ENCODE data around the gene SAMD4B. TPM values are rescaled to one million over a fixed set of nuclear protein-coding genes. Genes with fewer than 3 reads are reported as not detected.
A peak's percentile ranks its signal among the peaks of the same experiment; 100 is the strongest.

SAMD4B gene
- total and polyA plus RNA-seq, 2 experiments from 2014 or later = 54.8 to 61.0 TPM

DNA sequence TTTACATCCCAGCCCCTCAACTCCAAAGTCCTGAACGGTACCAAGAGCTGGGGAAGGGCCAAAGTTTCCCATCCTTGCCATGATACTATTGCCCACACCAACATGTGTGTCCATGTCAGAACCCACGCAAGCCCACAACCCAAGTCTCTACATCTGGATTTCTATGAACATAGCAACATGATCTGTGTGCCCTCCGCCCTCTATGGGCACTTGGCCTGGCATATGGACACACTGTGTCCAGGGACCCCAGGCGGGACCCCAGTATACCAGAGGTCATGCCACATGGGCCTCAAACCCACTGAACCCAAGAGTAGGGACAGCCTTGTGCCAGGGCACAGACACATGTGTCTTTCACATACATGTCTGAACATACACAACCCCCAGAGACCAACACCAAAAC is 23.5 kb upstream of the SAMD4B start:
- DNase-seq (ENCODE audit: low spot score) = no peak
- Histone ChIP-seq H3K4me3 (no peak overlapping the region), H3K4me1 (ENCODE audit: insufficient read depth) (peaks cover 4% of the 10 kb centered on the region), H3K27me3 (no peaks in the 10 kb centered on the region), H4K20me1 (ENCODE audit: insufficient read depth, poor library complexity, severe bottlenecking) (no peaks in the 10 kb centered on the region), H3K9me3 (ENCODE audit: low read depth) (no peaks in the 10 kb centered on the region), H3K36me3 (replicated peaks; ENCODE audit: insufficient read depth, low read depth) (no peaks in the 10 kb centered on the region), H3K4me2 (no peak overlapping the region), H3K27ac (no peak overlapping the region), H3K79me2 (no peaks in the 10 kb centered on the region), H2AFZ (no peak overlapping the region), H3K9me2 (replicated peaks; ENCODE audit: insufficient read depth) (no peaks in the 10 kb centered on the region)
- no peak for TF ChIP-seq EZH2phosphoT487 (IDR thresholded peaks at IDR 0.05; ENCODE audit: low read depth, severe bottlenecking, unreplicated experiment)
- TF ChIP-seq EZH2 (IDR thresholded peaks at IDR 0.05; ENCODE audit: borderline replicate concordance) = no peak
- TF ChIP-seq, protein P1, sequence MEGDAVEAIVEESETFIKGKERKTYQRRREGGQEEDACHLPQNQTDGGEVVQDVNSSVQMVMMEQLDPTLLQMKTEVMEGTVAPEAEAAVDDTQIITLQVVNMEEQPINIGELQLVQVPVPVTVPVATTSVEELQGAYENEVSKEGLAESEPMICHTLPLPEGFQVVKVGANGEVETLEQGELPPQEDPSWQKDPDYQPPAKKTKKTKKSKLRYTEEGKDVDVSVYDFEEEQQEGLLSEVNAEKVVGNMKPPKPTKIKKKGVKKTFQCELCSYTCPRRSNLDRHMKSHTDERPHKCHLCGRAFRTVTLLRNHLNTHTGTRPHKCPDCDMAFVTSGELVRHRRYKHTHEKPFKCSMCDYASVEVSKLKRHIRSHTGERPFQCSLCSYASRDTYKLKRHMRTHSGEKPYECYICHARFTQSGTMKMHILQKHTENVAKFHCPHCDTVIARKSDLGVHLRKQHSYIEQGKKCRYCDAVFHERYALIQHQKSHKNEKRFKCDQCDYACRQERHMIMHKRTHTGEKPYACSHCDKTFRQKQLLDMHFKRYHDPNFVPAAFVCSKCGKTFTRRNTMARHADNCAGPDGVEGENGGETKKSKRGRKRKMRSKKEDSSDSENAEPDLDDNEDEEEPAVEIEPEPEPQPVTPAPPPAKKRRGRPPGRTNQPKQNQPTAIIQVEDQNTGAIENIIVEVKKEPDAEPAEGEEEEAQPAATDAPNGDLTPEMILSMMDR (IDR thresholded peaks at IDR 0.05; ENCODE audit: poor library complexity) = no peak
- 93% methylated on average over 4 of the region's 4 CpGs for WGBS (ENCODE audit: low lambda C conversion rate, missing lambda C conversion rate)

DNA sequence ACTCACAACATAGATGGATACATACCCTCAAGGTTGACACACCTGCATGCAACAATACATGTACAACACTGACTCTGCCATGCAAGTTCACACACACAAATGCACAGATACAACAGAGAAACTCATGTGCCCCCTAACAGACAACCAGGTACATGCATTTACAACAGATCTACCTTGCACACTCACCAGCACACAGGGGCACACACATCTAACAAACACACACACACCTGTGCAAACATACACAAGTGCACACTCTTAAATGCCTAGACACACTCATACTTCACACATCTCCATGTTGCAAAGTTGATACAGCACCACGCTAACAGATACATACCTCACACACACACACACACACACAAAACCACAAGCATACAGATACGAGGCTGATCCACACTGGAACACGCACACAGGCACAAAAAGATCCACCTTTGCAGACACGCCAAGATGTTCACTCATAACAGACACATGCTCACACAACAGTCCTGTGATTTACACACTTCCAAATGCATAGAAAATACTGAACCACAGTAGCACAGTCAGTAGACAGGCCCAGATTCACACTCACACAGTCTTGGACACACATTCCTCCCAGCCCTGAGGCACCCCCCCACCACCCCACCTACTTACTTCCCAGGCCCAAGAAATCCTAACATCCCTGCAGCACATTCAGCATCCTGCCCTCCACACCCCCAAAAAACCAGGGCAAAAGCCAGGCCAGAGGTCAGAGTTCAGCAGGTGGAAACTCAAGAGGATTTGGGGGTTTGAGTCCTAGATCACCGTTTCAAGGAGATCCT is 22.9 kb upstream of the SAMD4B start:
- no peak for DNase-seq (ENCODE audit: low spot score)
- Histone ChIP-seq H4K20me1 (ENCODE audit: insufficient read depth, poor library complexity, severe bottlenecking) (no peaks in the 10 kb centered on the region), H3K9me3 (ENCODE audit: low read depth) (no peaks in the 10 kb centered on the region), H3K27ac (no peak overlapping the region), H3K79me2 (no peaks in the 10 kb centered on the region), H3K9me2 (replicated peaks; ENCODE audit: insufficient read depth) (no peaks in the 10 kb centered on the region), H2AFZ (no peak overlapping the region), H3K36me3 (replicated peaks; ENCODE audit: insufficient read depth, low read depth) (no peaks in the 10 kb centered on the region), H3K4me2 (peak overlapping the region; percentile 99), H3K4me3 (no peak overlapping the region), H3K4me1 (ENCODE audit: insufficient read depth) (peaks cover 4% of the 10 kb centered on the region), H3K27me3 (no peaks in the 10 kb centered on the region)
- TF ChIP-seq EZH2 (IDR thresholded peaks at IDR 0.05; ENCODE audit: borderline replicate concordance) = no peak
- TF ChIP-seq EZH2phosphoT487 (IDR thresholded peaks at IDR 0.05; ENCODE audit: low read depth, severe bottlenecking, unreplicated experiment) = no peak
- TF ChIP-seq, protein P1 (IDR thresholded peaks at IDR 0.05; ENCODE audit: poor library complexity) = no peak
- WGBS (ENCODE audit: low lambda C conversion rate, missing lambda C conversion rate) = 86% methylated on average over 5 of the region's 5 CpGs

DNA sequence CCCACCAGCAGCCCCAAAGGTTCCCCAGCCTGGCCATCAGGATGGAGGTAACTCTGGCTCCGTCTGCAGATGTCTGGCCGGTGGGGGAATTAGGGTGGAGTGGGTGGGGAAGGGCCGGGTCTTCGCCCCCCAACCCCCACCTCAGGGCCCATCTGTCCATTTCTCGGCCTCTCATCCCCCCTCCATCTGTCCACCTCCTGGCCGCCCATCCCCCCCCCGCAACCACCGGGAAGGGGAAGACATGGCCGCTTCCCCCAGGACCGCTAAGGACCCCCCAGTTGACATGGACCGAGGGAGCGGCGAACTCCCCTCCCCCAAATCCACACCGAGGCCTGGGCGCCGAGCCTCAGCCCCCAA is 22.4 kb upstream of the SAMD4B start:
- peaks cover 4% of the 10 kb centered on the region for H3K4me1 ChIP-seq (ENCODE audit: insufficient read depth)
- no peaks in the 10 kb centered on the region for H4K20me1 ChIP-seq (ENCODE audit: insufficient read depth, poor library complexity, severe bottlenecking)
- H3K9me3 ChIP-seq (ENCODE audit: low read depth) = no peaks in the 10 kb centered on the region
- H3K4me2 ChIP-seq = peak overlapping the region; percentile 99
- no peaks in the 10 kb centered on the region for H3K36me3 ChIP-seq (replicated peaks; ENCODE audit: insufficient read depth, low read depth)
- WGBS (ENCODE audit: low lambda C conversion rate, missing lambda C conversion rate) = 20% methylated on average over 2 of the region's 16 CpGs
- H3K9me2 ChIP-seq (replicated peaks; ENCODE audit: insufficient read depth) = no peaks in the 10 kb centered on the region
- no peak for DNase-seq (ENCODE audit: low spot score)
- peak overlapping the region; percentile 78 for H2AFZ ChIP-seq
- no peaks in the 10 kb centered on the region for H3K79me2 ChIP-seq
- peak overlapping the region; percentile 52 for H3K4me3 ChIP-seq
- H3K27me3 ChIP-seq = no peaks in the 10 kb centered on the region
- no peak overlapping the region for H3K27ac ChIP-seq
- TF ChIP-seq EZH2phosphoT487 (IDR thresholded peaks at IDR 0.05; ENCODE audit: low read depth, severe bottlenecking, unreplicated experiment) (no peak), EZH2 (IDR thresholded peaks at IDR 0.05; ENCODE audit: borderline replicate concordance) (no peak)
- TF ChIP-seq, protein P1 (IDR thresholded peaks at IDR 0.05; ENCODE audit: poor library complexity) = no peak

Data from hepatocyte (in vitro differentiated cells).